Astrocyte of the cerebellum (primary cell): ENCODE results near the gene ELFN1.

Experiments used
- DNase-seq: peaks from one replicate; pipeline ENCODE4 v3.0.0-alpha.2; 2011; ENCODE audit warnings: low read depth
- H3K4me3 ChIP-seq: 2 replicates; pipeline ENCODE4 v1.5.1; 2011; ENCODE audit warnings: mild to moderate bottlenecking, low read depth, low read length, moderate library complexity
- in situ Hi-C: cut with HindIII; loops from 2 replicates; pipeline ENCODE4 v1.10.0; 2017; ENCODE audit warnings: low sequenced_read_pairs
- TF ChIP-seq, protein P1 (sequence below): IDR thresholded peaks from 2 replicates; pipeline ENCODE4 v1.5.1; 2012; ENCODE audit warnings: low read length, low read depth, moderate library complexity, mild to moderate bottlenecking; ENCODE audit errors: missing control alignments

The ELFN1 gene

DNA sequence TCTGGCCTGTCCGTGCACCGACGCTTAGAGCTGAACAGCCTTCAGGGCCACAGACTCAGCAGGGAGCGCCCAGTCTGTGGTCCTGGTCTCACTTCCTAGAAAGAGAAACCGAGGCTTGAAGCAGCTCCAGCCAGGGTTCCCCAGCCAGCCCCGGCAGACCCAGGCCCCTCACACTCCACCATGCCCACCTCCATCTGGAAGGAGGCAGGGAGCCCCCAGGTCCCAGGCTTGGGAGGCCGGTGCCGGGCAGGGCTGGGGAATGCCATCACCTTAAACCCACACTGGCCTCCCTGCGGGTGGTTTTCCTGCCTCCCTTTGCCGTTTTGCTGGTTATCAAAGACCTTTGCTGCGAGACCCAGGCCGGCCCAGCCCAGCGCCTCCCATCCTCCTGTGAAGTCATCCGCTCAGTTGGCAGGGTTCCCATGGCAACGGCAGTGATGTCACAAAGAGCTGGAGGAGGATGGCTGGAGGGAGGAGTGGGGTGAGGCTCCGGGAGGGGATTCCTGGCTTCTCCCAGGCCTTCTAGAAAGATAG, 24.0 kb downstream of the ELFN1 start:
- in situ Hi-C loops: no loop called here
- no peak overlapping the region for H3K4me3 ChIP-seq
- TF ChIP-seq, protein P1, sequence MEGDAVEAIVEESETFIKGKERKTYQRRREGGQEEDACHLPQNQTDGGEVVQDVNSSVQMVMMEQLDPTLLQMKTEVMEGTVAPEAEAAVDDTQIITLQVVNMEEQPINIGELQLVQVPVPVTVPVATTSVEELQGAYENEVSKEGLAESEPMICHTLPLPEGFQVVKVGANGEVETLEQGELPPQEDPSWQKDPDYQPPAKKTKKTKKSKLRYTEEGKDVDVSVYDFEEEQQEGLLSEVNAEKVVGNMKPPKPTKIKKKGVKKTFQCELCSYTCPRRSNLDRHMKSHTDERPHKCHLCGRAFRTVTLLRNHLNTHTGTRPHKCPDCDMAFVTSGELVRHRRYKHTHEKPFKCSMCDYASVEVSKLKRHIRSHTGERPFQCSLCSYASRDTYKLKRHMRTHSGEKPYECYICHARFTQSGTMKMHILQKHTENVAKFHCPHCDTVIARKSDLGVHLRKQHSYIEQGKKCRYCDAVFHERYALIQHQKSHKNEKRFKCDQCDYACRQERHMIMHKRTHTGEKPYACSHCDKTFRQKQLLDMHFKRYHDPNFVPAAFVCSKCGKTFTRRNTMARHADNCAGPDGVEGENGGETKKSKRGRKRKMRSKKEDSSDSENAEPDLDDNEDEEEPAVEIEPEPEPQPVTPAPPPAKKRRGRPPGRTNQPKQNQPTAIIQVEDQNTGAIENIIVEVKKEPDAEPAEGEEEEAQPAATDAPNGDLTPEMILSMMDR: no peak
- peak; percentile 5 for DNase-seq

DNA sequence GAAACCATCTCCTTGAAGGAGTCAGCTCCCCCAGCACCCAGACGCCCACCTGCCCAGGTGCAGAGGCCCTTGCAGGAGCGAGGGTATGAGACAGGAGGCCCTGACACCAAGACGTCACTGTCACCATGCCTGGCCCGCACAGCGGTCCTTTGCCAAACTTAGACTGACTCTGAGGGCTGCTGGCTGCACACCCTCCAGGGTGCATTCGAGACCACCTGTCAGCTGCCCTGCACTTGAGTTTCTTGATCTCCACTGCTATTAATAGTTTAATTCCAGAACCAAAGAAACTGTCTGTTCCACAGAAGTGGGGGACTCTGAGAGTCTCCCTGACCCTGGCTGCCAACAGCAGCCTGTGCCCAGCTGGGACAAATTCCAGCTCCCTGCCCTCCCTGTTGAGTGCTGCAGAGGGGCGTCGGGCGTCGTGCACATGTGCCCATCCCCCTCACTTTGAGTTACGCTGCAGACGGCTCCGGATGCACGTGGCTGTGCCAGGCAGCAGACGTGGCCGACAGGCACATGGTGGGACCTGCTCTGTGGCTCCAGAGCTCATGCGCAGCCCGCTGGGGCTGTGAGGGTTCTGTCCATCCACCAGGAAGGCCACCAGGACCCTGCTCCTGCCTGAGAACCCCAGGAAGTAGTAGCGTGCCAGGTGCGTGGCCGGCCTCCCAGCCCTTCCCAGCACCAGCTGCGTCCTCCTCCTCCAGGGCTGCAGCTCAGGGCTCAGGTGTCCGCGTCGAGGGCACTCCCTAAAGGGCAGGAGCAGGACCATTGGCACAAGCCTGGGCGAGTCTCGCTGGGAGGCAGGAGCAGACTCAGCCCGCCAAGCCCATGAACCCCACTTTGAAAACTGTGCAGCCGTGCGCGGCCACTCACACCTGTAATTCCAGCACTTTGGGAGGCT, 24.8 kb downstream of the ELFN1 start:
- in situ Hi-C loops: no loop called here
- H3K4me3 ChIP-seq: no peak overlapping the region
- TF ChIP-seq, protein P1: no peak
- no peak for DNase-seq

DNA sequence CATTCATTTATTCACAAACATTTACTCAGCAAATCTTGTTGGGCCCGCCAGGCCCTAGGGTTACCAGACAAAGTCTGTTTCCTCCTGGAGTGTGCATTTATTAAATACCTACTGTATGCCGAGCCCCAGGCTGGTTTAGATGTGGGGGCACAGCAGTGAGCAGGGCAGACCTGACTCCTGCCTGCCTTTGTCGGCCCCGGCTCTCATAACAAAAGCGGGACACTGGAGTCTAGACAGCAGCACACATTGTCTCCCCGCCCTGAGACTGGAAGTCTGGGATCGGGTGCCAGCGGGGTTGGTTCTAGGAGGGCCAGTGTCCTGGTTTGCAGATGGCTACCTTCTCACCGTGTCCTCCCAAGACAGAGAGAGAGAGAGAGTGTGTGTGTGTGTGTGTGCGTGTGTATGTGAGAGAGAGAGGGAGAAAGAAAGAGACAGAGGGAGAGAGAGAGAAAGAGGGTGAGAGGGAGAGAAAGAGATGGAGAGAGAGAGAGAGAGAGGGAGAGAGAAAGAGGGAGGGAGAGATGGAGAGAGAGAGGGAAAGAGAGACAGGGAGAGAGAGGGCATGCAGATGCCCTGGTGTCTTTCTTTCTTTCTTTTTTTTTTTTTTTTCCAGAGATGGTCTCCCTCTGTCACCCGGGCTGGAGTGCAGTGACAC, 25.9 kb downstream of the ELFN1 start:
- in situ Hi-C loops: no loop called here
- TF ChIP-seq, protein P1: no peak
- H3K4me3 ChIP-seq: no peak overlapping the region
- no peak for DNase-seq

DNA sequence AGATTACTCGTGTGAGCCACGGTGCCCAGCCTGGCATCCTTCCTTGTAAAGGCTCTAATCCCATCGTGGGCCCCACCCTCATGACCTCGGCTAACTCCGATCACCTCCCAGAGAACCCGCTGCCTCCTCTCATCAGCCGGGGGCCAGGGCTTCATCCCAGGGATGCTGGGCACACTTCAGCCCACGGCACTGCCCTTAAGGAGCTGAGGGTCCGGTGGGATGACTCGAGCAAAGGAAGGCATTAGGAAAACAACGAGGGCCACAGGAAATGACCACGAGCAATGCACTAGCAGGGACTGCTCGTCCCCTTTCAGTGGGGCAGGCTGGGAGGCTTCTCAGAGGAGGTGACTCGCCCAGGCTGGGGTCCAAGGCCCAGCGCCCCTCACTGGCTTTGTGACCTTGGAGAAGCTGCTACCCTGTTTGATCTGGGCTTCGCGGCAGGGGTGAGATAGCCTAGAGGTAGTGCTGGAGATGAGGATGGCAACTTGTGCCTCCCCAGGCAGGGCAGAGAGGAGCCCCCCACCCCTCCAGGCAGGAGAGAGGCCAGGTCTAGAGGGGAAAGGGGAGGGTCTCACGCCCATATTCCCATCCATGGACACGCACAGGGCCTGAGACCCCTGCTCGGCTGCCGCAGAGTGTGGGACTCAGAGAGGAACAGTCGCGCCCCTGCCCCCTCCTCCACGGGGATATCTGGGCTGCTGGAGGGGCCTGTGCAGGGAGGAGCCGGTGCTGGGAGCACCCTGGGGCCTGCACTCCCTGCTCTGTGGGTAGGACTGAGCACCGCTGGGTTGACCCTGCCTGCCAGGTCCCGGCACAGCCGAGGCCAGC, 26.8 kb downstream of the ELFN1 start:
- in situ Hi-C loops: no loop called here
- no peak for DNase-seq
- TF ChIP-seq, protein P1: no peak
- no peak overlapping the region for H3K4me3 ChIP-seq

DNA sequence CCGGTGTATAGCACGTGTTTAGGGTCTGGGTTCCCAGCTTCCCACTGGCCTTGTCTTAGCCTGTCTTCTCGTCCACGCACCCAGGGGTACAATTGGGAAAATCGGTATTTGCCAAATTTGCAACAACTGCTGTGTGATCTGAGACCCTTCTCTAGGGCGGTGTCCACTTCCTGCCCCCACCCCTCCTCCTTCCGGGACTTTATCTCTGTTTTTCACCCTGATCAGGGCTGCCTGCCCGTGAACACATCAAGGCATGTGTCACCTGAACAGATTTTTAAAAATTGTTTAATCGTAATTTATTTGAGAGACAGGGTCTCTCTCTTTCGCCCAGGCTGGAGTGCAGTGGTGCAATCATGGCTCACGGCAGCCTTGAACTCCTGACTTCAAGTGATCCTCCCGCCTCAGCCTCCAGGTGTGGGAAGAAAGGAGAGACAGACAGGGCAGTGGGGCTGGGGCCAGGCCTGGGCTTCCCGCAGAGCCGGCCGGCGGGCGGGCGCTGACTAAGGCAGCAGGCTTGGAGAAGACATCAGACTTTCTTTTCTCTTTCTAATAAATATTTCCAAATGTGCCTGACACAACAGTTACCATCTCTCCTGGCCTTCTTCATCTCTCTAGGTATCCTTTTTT, 27.5 kb downstream of the ELFN1 start:
- no peak for DNase-seq
- in situ Hi-C loops: no loop called here
- no peak overlapping the region for H3K4me3 ChIP-seq
- TF ChIP-seq, protein P1: no peak
